ENCODE measurements around the gene SSC4D. TPM values are rescaled to one million over a fixed set of nuclear protein-coding genes. Genes with fewer than 3 reads are reported as not detected.
"Not testable (repeated sequence)": the region's sequence is repeated elsewhere in the genome, so short reads cannot be mapped to it uniquely, and the experiment has no call there.

SSC4D gene
- total and polyA plus RNA-seq, 9 of the 15 experiments (the other 6 are each of a cell fraction or from before 2014, with no cell fraction given), result 0.06 to 1.1 (median 0.85) TPM; not detected in 1

DNA sequence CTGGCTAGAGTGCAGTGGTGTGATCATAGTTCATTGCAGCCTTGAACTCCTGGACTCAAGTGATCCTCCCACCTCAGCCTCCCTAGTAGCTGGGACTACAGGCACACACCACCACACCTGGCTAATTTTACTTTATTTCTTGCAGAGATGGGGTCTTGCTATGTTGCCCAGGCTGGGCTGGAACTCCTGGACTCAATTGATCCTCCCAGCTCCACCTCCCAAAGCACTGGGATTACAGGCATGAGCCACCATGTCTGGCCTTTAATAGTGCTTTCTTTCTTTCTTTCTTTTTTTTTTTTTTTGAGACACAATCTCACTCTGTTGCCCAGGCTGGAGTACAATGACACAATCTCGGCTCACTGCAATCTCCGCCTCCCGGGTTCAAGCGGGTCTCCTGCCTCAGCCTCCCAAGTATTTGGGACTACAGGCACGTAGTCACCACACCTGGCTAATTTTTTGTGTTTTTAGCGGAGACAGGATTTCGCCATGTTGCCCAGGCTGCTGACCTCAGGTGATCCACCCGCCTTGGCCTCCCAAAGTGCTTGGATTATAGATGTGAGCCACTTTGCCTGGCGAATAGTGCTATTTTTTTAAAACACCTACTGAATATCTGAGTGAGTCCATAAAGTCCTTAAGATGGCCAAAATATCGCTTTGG, 8.3 kb upstream of the SSC4D start:
- H3K4me1 ChIP-seq (replicated peaks in 1 of 2; ENCODE audit: control insufficient read depth in 2 of 2, insufficient read depth in 2 of 2, low read length in 2 of 2); H3K9me1 ChIP-seq (ENCODE audit: control insufficient read depth, insufficient read depth, low read length); H4K20me1 ChIP-seq (replicated peaks; ENCODE audit: control insufficient read depth, insufficient read depth, low read length); intact Hi-C loops (cut with micrococcal nuclease); H3K27me3 ChIP-seq (ENCODE audit: control insufficient read depth in 2 of 2, insufficient read depth in 2 of 2, low read length in 2 of 2); H3K9ac ChIP-seq (ENCODE audit: insufficient read depth in 1 of 2, low read depth in 2 of 2, low read length in 2 of 2); in situ Hi-C loops (cut with MboI); H3K4me2 ChIP-seq (ENCODE audit: insufficient read depth, low read length); BruUV-seq (replicated peaks); ATAC-seq; H3K27ac ChIP-seq (ENCODE audit: extremely low read depth, low read depth, low read length); H3K79me2 ChIP-seq (ENCODE audit: control insufficient read depth, insufficient read depth, low read length); H2AFZ ChIP-seq (ENCODE audit: low read depth, low read length); DNase-seq (ENCODE audit: extremely low read depth in 1 of 4, low spot score in 3 of 4); H3K4me3 ChIP-seq; FAIRE-seq; H3K36me3 ChIP-seq (ENCODE audit: control insufficient read depth, insufficient read depth, low read length); H3K9me3 ChIP-seq (replicated peaks; ENCODE audit: control insufficient read depth, insufficient read depth, low read depth, low read length); CTCF ChIA-PET (ENCODE audit: low intra/inter-chr PET ratio): not testable (repeated sequence)
- POLR2A ChIA-PET, result interaction anchor here (1.4 kb wide), 1 partner anchor 11 kb away, joined by 6 read pairs; no protein-coding TSS in a partner anchor
- 85% methylated on average over 10 of the region's 10 CpGs for WGBS (ENCODE audit: insufficient coverage, low coverage, missing lambda C conversion rate)
- peak; percentile 98 for TF ChIP-seq ZNF121 (CRISPR knock-in tag; conservative IDR thresholded peaks at IDR 0.05)
- TF ChIP-seq KDM1A (IDR thresholded peaks at IDR 0.05), result peak in 1 of 2 experiments; percentile 16; a peak in 1 of 4 replicates
- peak; percentile 83 for TF ChIP-seq BCOR (IDR thresholded peaks at IDR 0.05)

DNA sequence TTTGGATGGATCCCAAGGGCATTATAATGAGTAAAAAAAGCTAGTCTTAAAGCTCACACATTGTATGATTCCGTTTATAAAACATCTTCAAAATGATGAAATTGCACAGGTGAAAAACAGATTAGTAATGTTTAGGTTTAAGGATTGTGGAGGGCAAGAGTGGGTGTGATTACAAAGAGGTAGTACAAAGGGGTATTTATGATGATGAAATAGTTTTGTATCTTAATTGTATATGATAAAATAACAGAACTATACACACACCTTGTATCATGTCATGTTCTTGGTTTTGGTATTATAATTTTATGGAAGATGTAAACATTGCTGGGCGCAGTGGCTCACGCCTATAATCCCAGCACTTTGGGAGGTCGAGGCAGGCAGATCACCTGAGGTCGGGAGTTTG, 2.8 kb upstream of the SSC4D start:
- H3K9me1 ChIP-seq (ENCODE audit: control insufficient read depth, insufficient read depth, low read length), result no peaks in the 10 kb centered on the region
- H3K4me3 ChIP-seq, result no peak overlapping the region
- no peak for DNase-seq (ENCODE audit: extremely low read depth in 1 of 4, low spot score in 3 of 4)
- 43% methylated on average over 5 of the region's 5 CpGs for WGBS (ENCODE audit: insufficient coverage, low coverage, missing lambda C conversion rate)
- ChIA-PET CTCF (ENCODE audit: low intra/inter-chr PET ratio) (no interaction called here), POLR2A (interaction anchor here (0.7 to 1.6 kb wide), 5 partner anchors 11 to 96 kb away, joined by 3 to 6 read pairs (median 3); partner anchors contain the start of gene ZP3)
- H3K79me2 ChIP-seq (ENCODE audit: control insufficient read depth, insufficient read depth, low read length), result no peaks in the 10 kb centered on the region
- H3K9ac ChIP-seq (ENCODE audit: insufficient read depth in 1 of 2, low read depth in 2 of 2, low read length in 2 of 2), result no peak overlapping the region
- no peak overlapping the region for H2AFZ ChIP-seq (ENCODE audit: low read depth, low read length)
- no peak overlapping the region for H3K4me2 ChIP-seq (ENCODE audit: insufficient read depth, low read length)
- intact Hi-C loops (cut with micrococcal nuclease), result no loop called here
- no peak for ATAC-seq
- H4K20me1 ChIP-seq (replicated peaks; ENCODE audit: control insufficient read depth, insufficient read depth, low read length), result no peaks in the 10 kb centered on the region
- peaks cover 4% of the 10 kb centered on the region; the same call in 2 of the 3 replicates for H3K36me3 ChIP-seq (ENCODE audit: control insufficient read depth, insufficient read depth, low read length)
- H3K4me1 ChIP-seq (replicated peaks in 1 of 2; ENCODE audit: control insufficient read depth in 2 of 2, insufficient read depth in 2 of 2, low read length in 2 of 2), result peaks cover 10 to 16% of the 10 kb centered on the region in 2 experiments; a peak in 3 of 5 replicates
- H3K9me3 ChIP-seq (replicated peaks; ENCODE audit: control insufficient read depth, insufficient read depth, low read depth, low read length), result no peaks in the 10 kb centered on the region
- no TSS peak for BruUV-seq (replicated peaks)
- no peak for FAIRE-seq
- in situ Hi-C loops (cut with MboI), result no loop called here
- TF ChIP-seq CEBPG (CRISPR knock-in tag; IDR thresholded peaks at IDR 0.05) (no peak), CEBPG (tag; conservative IDR thresholded peaks at IDR 0.05 in 1 of 2, IDR thresholded peaks at IDR 0.05 in 1 of 2) (peak; percentile 48 to 73; a peak in 3 of 4 replicates), CSDE1 (IDR thresholded peaks at IDR 0.05) (no peak), CEBPB (tag; IDR thresholded peaks at IDR 0.05) (peak; percentile 68)
- TF ChIP-seq, protein P1, sequence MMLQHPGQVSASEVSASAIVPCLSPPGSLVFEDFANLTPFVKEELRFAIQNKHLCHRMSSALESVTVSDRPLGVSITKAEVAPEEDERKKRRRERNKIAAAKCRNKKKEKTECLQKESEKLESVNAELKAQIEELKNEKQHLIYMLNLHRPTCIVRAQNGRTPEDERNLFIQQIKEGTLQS (IDR thresholded peaks at IDR 0.05), result peak; percentile 83
- TF ChIP-seq, protein P1 (CRISPR knock-in tag; conservative IDR thresholded peaks at IDR 0.05), result no peak
- no peaks in the 10 kb centered on the region for H3K27me3 ChIP-seq (ENCODE audit: control insufficient read depth in 2 of 2, insufficient read depth in 2 of 2, low read length in 2 of 2)
- H3K27ac ChIP-seq (ENCODE audit: extremely low read depth, low read depth, low read length), result no peak overlapping the region

All from K562 (cell line).